ENCODE measurements around the gene CIZ1.

GRCh38 chr9:128167209-128167608, 24.2 kb downstream of the CIZ1 start:
- TF ChIP-seq CTCF (IDR thresholded peaks at IDR 0.05), result no peak
- no peak for TF ChIP-seq POLR2AphosphoS5 (IDR thresholded peaks at IDR 0.05; ENCODE audit: insufficient read depth in 1 of 2, low read depth in 1 of 2)

All from vagina (tissue), 2 donors.